GM21723 (cell line): ENCODE measurements around the gene ZBP1.
"Not testable (repeated sequence)": the region's sequence is repeated elsewhere in the genome, so short reads cannot be mapped to it uniquely, and the experiment has no call there.

ENCODE experiments used
- ATAC-seq: cut with Tn5 transposase; IDR thresholded peaks from one replicate; pipeline ENCODE4 v1.9.1; 2021; ENCODE audit warnings: mild to moderate bottlenecking, moderate library complexity; ENCODE audit not compliant: unreplicated experiment

The ZBP1 gene

DNA sequence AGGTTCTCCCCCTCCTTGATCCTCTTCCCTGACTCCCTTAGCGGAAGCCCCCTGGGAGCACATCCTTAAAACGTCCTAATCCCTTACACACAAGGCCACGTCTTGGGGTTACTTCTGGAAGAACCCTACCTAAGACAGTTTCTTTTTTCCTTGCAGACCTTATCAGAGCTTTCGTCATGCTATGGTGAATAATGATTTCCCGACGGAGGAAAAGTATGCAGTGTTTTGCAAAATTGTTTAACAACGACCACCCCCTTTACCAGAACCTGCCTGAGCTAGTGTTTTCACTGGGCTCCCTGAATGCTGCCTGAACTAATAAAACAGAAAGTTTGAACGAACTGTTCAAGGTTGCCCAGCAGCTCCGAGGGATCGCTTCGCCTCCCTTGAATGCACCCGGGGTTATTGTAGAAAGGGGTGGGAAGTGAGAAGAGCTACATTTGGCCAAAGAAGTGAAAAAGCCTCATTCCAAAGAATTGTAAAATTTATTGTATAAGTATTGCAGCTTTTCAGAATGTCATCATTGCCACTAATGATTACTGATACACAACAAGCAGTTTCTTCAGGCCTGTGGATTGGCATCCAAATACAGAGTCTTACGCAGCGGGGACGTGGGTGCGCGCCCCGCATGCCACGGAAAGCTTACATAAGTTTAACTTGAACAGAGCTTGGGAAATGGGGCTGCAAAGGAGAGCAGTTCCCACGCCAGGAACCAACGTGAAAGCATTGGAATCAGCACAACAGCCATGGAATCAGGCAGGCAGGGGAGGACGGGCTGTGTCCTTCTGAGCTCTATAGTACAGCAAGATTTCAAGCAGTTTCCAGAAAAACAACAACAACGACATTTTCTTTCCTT, 27.9 kb upstream of the ZBP1 start:
- no peak for ATAC-seq

DNA sequence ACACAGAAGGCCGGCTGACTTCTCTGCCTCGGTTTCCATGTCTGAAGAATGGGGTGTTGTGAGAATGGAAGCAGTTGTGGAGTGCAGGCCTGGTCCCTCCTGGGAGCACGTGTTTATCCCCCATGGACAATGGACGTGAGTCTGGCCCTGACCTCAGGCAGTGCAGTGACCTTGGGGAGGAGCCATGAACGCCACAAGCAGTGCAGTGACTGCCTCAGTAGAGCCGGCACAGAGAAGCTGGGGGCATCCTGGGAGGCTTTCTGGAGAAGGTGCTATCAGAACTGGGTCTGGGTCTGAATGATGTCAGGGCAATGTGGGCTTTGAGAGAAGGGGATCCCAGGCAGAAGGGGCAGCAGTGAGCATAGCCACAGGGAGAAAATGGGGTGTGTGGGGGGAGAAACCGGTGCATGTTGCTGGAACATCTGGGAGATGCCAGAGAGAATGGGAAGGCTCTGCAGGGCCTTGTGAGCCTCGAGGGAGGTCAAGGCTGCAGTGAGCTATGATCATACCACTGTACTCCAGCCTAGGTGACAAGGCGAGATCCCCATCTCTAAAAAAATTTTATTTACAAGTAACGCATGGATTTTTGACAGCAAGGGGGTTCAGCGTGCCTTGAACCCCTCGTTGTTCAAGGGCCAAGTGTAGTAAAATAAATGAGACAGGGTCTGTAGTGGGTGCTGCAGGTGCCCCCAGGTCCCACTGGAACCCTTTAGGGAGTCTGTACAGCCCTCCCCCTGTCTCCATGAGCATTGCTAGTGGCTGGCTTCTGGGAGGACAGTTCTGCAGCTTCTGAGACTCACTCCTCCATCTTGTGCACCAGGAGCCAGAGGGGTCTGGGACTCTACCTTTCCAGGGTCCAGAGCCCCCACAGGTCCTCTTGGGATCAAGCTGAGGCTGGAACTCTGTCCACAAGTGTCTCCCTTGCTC, 27.0 kb upstream of the ZBP1 start:
- ATAC-seq, result no peak

DNA sequence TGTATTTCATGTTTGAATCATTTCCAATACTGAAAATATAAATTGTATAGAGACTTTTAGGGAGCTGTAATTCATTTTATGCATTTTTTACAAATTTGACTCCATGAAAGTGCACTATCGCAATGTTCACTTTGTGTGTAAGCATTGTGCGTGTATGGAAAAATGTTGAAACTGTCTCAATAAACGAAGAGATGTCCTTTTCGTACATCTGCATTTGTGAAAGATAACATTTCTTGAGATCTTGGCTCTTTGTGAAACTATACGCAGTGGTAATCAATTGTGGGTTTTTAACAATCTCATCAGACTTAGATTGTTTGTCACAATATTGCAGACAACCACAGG, 18.6 kb upstream of the ZBP1 start:
- no peak for ATAC-seq

DNA sequence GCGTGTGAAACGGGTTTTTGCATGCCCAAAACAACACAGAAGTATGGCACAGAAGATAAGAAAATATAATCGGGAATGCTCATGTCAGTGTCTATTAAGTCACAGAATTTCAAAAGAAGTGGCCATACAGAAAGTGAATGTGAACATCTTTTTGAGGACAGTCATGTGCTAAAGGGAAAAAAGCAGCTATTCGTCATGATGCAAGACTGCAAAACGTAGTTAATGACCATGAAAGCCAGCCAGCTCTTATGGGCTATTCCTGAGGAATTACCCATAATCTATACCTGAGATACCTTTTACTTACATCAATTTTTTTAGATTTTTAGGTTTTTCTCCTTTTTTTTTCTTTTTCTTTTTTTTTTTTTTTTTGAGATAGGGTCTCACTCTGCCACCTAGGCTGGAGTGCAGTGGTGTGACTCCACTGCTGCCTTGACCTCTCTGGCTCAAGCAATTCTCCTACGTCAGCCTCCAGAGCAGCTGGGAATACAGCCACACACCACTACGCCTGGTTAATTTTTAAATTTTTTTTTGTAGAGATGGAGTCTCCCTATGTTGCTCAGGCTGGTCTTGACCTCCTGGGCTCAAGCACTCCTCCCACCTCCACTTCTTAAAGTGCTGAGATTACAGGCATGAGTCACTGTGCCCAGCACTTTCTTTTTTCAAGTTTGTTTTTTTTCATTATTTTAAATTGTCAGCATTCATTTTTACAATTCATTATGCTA, 18.1 kb upstream of the ZBP1 start:
- no peak for ATAC-seq

DNA sequence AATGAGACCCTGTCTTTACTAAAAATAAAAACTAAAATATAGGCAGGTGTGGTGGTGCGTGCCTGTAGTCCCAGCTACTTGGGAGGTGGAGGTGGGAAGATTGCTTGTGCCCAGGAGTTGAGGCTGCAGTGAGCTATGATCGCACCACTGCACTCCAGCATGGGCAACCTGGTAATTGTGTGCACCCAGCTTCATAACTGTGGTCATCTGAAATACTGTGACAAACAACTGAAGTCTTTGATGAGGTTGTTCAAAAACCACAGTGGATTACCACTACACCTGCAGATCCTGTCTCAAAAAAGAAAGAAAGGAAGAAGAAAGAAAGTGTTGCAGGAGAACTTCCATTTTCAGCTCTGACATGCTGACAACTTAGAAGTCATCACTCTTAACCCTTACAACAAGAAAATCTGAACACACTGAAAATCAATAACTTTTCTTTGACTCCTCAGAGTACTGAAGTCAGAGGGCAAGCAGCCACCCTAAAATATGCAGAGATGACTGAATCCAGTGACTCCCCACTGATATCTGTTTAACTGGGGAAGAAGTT, 13.8 kb upstream of the ZBP1 start:
- ATAC-seq, result no peak

DNA sequence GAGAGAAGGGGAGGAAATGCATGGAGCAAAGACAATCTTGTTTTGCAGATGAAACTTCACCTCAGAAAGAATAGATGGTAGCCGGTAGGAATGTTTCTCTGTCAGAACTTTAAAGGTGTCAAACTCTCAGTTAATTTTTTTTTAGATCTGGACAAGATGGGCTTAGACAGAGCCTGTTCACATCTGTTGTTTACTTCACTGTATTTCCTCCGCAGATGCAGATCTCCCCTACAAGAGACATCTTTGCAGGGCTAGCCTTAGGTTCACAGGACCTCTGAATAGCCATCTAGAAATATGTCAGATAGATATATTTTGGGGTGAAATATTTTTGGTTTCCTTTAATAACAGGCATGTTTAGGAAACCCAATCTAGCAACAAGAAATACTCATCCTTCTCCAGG, 12.1 kb upstream of the ZBP1 start:
- ATAC-seq, result no peak

DNA sequence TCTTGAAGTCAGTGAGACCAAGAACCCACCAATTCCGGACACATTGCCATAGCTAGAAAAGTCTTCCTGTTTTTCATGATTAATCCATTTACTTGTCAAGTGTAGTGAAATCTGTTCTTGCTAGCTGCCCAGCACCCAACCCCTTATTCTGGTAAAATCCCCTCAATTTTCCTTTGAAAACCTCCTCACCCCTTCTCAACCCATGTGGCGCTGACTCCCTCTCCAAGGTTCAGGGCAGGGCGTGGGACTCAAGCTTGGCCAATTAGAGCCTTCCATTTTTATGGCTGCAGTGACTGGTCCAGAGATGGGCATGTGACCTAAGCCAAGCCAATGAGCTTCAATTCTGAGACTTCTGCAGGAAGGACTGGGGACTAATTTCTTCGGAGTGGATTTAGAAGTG, 9.8 kb upstream of the ZBP1 start:
- no peak for ATAC-seq

DNA sequence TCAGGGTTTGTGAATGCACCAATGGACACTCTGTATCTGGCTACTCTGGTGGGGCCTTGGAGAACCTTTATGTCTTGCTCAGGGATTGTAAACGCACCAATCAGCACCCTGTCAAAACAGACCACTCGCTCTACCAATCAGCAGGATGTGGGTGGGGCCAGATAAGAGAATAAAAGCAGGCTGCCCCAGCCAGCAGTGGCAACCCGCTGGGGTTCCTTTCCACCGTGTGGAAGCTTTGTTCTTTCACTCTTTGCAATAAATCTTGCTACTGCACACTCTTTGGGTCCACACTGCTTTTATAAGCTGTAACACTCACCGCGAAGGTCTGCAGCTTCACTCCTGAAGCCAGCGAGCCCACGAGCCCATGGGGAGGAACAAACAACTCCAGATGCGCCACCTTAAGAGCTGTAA, 9.3 kb upstream of the ZBP1 start:
- ATAC-seq, result not testable (repeated sequence)

DNA sequence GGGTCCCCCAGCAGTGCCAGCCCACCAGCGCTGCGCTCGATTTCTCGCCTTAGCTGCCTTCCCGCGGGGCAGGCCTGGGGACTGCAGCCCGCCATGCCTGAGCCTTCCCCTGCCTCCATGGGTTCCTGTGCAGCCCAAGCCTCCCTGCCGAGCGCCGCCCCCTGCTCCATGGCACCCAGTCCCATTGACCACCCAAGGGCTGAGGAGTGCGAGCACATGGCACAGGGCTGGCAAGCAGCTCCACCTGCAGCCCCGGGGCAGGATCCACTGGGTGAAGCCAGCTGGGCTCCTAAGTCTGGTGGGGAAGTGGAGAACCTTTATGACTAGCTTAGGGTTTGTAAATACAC, 8.7 kb upstream of the ZBP1 start:
- not testable (repeated sequence) for ATAC-seq

DNA sequence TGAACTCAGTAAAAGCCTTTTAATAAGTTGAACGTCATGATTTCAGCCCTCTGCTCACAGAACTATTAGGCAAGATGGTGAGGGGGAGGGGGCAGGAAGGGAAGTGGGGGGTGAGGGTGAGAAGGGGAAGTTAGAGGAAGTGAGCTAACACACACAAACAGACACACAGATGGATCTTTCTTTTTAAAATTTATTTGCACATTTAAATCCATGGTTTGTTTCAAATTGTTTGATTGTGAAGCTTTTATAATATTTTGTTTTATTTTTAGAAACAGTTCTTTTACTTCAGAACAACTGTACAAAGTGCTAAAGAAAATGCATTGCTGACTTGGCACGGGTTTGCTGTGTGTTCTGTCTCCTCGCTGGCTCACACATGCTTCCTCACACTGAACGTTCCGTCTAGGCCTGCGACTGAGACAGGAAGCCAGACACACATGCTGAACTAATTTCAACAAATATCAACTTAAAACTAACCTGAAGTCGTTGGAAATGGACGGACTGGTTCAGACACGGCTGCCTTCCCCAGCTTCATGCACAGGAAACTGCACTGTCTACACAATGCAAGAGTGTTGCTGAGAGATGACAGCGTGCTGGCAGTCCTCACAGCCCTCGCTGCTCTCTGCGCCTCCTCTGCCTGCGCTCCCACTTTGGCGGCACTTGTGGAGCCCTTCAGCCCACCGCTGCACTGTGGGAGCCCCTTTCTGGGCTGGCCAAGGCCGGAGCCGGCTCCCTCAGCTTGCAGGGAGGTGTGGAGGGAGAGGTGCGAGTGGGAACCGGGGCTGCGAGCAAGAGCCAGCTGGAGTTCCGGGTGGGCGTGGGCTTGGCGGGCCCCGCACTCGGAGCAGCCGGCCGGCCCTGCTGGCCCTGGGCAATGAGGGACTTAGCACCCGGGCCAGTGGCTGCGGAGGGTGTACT, 8.1 kb upstream of the ZBP1 start:
- ATAC-seq, result no peak

DNA sequence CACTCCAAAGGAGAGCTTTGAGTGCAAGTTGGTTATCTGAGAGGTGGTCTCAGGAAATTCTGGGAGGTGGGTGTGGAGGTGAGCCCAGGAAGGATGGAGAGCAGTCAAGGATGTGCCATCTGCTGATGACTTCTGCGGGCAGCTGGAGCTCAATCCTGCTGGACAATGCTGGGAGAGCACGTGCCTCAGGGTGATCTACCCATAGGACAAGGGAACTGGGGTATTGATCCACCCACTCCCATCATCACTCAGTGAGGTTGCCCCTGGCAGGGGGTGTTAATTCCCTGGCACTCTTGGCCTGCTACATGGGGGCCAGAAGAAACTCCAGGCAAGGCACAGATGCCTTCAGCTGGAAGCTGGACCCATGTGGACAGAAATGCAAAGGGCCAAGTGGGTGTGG, 7.1 kb upstream of the ZBP1 start:
- no peak for ATAC-seq

DNA sequence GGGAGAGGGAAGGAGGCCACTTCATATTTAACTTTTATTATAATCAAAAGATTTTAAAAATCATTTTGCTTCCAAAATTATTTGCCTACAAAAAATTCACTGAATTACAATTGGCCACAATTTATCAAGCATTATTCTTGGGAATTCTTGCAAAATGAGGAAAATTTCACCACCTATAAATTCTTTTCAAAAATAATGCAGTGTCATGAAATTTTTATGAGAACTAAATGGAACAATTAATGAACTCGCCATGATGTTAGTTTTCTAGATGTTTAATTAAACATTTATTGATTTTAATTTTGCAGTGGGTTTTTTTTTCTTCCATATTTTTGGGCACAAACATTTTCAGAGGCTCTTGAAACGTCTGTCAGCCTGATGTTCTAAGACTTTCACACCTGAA, 5.8 kb upstream of the ZBP1 start:
- no peak for ATAC-seq

DNA sequence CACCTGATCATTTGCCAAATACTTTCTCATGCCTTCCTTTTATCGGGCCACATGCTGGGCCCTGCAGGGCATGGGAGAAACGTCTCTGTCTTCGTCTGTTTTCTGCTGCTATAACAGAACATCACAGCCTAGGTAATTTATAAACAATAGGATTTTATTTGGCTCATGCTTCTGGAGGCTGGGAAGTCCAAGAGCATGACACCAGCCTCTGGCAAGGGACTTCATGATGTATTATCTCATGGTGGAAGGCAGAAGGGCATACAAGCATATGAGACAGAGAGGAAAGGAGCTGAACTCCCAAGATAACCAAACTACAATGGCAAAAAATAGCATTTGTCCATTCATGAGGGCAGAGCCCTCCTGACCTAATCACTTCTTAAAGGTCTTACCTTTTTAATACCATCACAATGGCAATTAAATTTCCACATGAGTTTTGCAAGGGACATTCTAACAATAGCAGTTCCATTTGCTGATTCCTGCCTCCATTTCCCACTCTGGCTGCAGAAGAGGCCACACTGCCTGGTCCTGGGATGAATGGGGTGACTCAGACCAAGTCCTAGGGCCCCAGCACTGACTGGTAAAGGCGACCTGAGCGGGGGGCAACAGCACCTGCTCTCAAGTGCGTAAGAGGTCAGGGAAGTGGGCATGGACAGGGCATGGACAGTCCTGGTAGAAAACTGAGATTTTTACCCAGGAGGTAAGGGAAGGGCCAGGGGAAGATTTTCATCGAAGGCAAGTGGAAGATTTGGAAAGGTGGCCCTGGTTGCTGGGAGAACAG, 5.1 kb upstream of the ZBP1 start:
- ATAC-seq, result no peak

DNA sequence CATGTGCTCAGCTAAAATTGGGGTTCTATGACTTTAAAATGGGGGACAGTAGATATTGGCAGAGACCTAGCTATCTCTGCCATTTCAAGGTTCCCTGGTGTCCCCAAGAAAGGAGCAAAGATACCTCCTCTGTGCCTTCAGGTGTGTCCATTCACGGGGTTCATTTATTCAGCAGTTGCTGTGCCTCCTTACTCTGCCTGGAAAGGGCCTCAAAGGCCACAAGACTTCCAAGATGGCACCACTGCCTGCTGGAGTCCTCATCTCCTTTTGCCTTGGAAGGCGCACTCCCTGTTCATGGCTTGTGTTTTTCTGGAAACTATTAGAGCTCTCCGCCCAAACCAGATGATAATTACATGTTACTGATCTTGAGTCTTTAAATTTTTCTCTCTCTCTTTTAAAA, 3.9 kb upstream of the ZBP1 start:
- no peak for ATAC-seq

DNA sequence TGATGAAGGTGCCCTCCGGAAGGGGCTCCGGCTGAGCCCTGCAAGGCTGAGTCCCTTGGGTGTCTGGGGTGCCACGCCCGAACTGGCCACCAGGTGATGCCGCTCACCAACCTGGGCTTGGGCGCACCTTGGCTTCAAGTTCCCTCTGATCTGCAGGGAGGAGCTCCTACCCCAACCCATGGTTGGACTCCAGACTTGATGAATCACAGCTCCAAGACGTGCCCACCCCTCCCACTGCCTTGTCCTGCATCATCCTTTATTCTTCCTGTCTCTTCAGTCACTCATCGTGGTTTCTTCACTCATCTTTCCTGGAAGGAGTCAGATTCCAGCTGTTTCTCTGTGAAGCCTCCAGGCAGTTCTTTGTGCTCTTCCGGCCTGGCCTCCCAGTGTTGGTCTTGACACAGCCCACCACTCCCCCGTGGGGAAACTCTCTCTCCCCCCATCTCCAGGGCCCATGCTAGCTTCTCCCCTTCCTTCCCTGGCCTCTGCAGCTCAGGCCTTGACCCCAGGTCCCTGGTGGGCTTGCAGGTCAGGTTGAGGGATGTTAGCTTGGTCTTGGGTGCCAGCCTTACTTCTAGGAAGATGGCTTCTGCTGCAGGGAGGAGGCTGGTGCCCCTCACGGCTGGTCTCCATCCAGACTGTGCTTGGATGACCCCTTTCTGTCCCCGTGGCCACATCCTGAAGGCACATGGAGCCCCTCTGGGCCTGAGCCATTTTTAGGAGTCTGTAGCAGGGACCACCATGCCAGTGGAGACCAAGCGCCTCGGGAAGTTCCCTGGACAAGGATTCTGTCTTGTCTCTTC, 2.6 kb upstream of the ZBP1 start:
- no peak for ATAC-seq

DNA sequence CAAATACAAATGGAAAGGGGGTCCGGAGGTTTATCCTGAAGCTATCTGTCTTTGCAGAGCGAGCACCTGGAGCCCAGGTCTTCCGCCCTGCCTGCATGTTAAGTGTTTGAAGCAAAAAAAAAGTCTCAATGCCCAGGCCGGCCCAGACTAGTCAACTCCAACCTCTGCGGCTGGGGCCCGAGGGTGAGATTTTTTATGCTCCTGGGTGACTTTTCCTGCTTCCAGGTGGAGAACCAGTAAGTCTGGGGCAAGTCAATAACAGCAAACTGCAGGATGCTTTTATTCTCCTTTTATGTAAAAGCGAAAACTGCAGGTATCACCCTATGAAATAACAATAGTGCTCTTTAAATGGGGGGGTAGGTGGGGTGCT, 2.0 kb upstream of the ZBP1 start:
- no peak for ATAC-seq

DNA sequence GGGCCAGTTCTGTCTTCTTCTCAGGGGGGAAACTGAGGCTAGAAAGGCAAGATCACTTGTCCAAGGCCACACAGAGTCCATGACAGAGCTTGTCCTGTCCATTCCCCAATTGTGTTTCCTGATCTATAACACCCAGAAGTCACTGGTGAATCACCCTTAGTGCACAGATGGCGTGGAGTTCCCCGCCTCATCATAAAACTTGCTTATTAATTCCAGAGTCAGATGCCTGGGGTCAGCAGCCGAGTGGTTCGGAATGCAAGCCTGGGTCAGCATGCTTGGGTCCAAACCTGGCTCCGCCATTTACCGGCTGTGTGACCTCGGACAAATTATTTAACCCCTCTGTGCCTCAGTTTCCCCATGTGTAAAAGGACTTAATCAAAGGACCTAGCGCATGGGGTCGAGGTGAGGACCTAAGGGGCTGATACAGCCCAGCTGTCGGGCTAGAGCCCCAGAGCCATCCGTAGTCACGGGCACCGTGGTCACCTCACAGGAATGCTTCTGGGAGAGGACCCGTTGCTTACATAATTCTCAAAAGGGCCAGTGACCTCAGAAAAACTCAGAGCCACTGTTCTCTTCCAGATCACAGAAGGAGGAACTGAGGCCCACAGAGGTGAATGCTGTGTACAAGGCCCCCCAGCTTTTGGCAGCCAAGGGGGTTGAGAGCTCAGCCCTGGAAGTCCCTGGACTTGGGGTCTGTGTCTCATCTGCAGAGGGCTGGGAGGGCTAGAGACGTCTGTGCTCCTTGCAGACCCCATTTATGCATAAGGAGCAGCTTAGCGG, 1.4 kb upstream of the ZBP1 start:
- no peak for ATAC-seq

DNA sequence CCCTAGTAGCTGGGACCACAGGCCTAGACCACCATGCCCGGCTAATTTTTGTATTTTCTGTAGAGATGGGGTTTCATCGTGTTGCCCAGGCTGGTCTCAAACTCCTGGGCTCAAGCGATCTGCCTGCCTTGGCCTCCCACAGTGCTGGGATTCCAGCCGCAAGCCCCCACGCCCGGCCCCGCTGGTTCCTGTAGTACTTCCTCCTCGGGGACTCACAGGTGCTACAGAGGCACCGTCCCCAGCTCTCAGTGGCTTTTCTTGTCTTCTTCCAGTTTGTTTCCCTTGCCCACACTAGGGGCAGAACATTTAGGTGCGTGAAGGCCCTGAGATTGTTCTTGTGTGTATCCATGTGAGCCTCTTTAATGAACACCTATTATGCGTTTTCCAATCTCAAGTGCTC, 773 bp upstream of the ZBP1 start:
- ATAC-seq, result no peak
